Measurements from ENCODE around the gene RYK.
"Not testable (repeated sequence)": the region's sequence is repeated elsewhere in the genome, so short reads cannot be mapped to it uniquely, and the experiment has no call there.

The RYK gene

GRCh38 chr3:134250717-134251220 lies at the start of gene RYK:
RYK (minus strand) TSS chr3:134250859; CDS start chr3:134250654, 205 bp downstream.
- peak; percentile 67 for DNase-seq

- no peak for DNase-seq
These were observed 49.2 kb upstream of the RYK start for GRCh38 chr3:134299888-134300206.

- no peak for DNase-seq
These were observed 48.7 kb upstream of the RYK start for GRCh38 chr3:134299185-134299887.

- no peak for DNase-seq
These were observed 47.6 kb upstream of the RYK start for GRCh38 chr3:134298249-134298648.

GRCh38 chr3:134296616-134297015 lies 46.0 kb upstream of the RYK start:
- DNase-seq: no peak

GRCh38 chr3:134295930-134296329 lies 45.3 kb upstream of the RYK start:
- no peak for DNase-seq

- peak; percentile 74 for DNase-seq
These were observed 43.9 kb upstream of the RYK start for GRCh38 chr3:134294302-134295280.

- no peak for DNase-seq
These were observed 40.9 kb upstream of the RYK start for GRCh38 chr3:134291319-134292254.

- no peak for DNase-seq
These were observed 36.9 kb upstream of the RYK start for GRCh38 chr3:134287512-134287911.

GRCh38 chr3:134284438-134284837 lies 33.8 kb upstream of the RYK start:
- DNase-seq: no peak

GRCh38 chr3:134282659-134283047 lies 32.0 kb upstream of the RYK start:
- no peak for DNase-seq

- no peak for DNase-seq
These were observed 31.4 kb upstream of the RYK start for GRCh38 chr3:134281912-134282658.

GRCh38 chr3:134279466-134279865 lies 28.8 kb upstream of the RYK start:
- DNase-seq: no peak

- DNase-seq: no peak
These were observed 26.5 kb upstream of the RYK start for GRCh38 chr3:134277066-134277660.

GRCh38 chr3:134276086-134276485 lies 25.4 kb upstream of the RYK start:
- DNase-seq: no peak

- not testable (repeated sequence) for DNase-seq
These were observed 24.5 kb upstream of the RYK start for GRCh38 chr3:134275110-134275509.

GRCh38 chr3:134274571-134274970 lies 23.9 kb upstream of the RYK start:
- DNase-seq: no peak

GRCh38 chr3:134267996-134268395 lies 17.3 kb upstream of the RYK start:
- DNase-seq: no peak

GRCh38 chr3:134260987-134261386 lies 10.3 kb upstream of the RYK start:
- no peak for DNase-seq

GRCh38 chr3:134258761-134259347 lies 8.2 kb upstream of the RYK start:
- no peak for DNase-seq

- no peak for DNase-seq
These were observed 4.7 kb upstream of the RYK start for GRCh38 chr3:134255404-134255803.
